ENCODE data around the gene TGFA. TPM values are rescaled to one million over a fixed set of nuclear protein-coding genes. Genes with fewer than 3 reads are reported as not detected.

The TGFA gene
- total and polyA plus RNA-seq, 2 experiments from 2014 or later = 1.4 to 6.5 TPM

DNA sequence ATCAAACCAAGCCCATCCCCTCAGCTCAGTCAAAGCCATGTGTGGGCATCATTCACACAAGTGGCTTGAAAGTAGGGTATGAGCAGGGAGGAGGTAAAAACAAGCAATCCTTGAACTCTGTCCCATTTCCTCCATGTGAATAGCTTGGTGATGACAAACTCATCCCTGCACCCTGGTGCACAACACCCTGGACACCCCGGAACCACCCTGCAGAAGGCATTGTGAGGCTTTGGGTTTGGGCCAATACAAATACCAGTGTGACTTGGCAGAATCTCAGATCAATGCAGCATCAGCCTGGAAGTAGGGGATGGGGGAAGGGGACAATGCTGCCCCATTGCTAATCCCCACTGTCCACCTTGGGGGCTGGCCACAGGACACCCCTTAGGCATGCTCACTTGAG is 28.6 kb downstream of the TGFA start:
- Histone ChIP-seq H3K9me2 (ENCODE audit: insufficient read depth) (peaks cover 8% of the 10 kb centered on the region; the same call in 1 of the 2 replicates), H3K36me3 (ENCODE audit: insufficient read depth) (no peaks in the 10 kb centered on the region), H3K27ac (ENCODE audit: low read depth) (no peak overlapping the region), H3K4me1 (ENCODE audit: insufficient read depth) (peaks cover 9% of the 10 kb centered on the region), H3K4me3 (no peak overlapping the region), H2AFZ (no peak overlapping the region), H4K20me1 (replicated peaks; ENCODE audit: insufficient read depth) (no peaks in the 10 kb centered on the region), H3K4me2 (no peak overlapping the region), H3K79me2 (replicated peaks; ENCODE audit: insufficient read depth) (no peaks in the 10 kb centered on the region), H3K27me3 (ENCODE audit: insufficient read depth) (no peaks in the 10 kb centered on the region), H3F3A (replicated peaks; ENCODE audit: low read depth) (no peaks in the 10 kb centered on the region)
- DNase-seq (ENCODE audit: low spot score) = no peak
- H3K4me3 Mint-ChIP-seq = no peak overlapping the region
- no peak for TF ChIP-seq ZNF331 (CRISPR knock-in tag; IDR thresholded peaks at IDR 0.05; ENCODE audit: low read depth)
- TF ChIP-seq NANOG (IDR thresholded peaks at IDR 0.05; ENCODE audit: borderline replicate concordance) = no peak
- no peak for TF ChIP-seq STAT1 (IDR thresholded peaks at IDR 0.05; ENCODE audit: unreplicated experiment)
- no peak for TF ChIP-seq ZNF114 (CRISPR knock-in tag; IDR thresholded peaks at IDR 0.05)
- TF ChIP-seq POLR2AphosphoS5 (IDR thresholded peaks at IDR 0.05; ENCODE audit: low read depth) = no peak
- TF ChIP-seq, protein P1, sequence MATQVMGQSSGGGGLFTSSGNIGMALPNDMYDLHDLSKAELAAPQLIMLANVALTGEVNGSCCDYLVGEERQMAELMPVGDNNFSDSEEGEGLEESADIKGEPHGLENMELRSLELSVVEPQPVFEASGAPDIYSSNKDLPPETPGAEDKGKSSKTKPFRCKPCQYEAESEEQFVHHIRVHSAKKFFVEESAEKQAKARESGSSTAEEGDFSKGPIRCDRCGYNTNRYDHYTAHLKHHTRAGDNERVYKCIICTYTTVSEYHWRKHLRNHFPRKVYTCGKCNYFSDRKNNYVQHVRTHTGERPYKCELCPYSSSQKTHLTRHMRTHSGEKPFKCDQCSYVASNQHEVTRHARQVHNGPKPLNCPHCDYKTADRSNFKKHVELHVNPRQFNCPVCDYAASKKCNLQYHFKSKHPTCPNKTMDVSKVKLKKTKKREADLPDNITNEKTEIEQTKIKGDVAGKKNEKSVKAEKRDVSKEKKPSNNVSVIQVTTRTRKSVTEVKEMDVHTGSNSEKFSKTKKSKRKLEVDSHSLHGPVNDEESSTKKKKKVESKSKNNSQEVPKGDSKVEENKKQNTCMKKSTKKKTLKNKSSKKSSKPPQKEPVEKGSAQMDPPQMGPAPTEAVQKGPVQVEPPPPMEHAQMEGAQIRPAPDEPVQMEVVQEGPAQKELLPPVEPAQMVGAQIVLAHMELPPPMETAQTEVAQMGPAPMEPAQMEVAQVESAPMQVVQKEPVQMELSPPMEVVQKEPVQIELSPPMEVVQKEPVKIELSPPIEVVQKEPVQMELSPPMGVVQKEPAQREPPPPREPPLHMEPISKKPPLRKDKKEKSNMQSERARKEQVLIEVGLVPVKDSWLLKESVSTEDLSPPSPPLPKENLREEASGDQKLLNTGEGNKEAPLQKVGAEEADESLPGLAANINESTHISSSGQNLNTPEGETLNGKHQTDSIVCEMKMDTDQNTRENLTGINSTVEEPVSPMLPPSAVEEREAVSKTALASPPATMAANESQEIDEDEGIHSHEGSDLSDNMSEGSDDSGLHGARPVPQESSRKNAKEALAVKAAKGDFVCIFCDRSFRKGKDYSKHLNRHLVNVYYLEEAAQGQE (IDR thresholded peaks at IDR 0.05; ENCODE audit: unreplicated experiment) = no peak
- TF ChIP-seq, protein P2, sequence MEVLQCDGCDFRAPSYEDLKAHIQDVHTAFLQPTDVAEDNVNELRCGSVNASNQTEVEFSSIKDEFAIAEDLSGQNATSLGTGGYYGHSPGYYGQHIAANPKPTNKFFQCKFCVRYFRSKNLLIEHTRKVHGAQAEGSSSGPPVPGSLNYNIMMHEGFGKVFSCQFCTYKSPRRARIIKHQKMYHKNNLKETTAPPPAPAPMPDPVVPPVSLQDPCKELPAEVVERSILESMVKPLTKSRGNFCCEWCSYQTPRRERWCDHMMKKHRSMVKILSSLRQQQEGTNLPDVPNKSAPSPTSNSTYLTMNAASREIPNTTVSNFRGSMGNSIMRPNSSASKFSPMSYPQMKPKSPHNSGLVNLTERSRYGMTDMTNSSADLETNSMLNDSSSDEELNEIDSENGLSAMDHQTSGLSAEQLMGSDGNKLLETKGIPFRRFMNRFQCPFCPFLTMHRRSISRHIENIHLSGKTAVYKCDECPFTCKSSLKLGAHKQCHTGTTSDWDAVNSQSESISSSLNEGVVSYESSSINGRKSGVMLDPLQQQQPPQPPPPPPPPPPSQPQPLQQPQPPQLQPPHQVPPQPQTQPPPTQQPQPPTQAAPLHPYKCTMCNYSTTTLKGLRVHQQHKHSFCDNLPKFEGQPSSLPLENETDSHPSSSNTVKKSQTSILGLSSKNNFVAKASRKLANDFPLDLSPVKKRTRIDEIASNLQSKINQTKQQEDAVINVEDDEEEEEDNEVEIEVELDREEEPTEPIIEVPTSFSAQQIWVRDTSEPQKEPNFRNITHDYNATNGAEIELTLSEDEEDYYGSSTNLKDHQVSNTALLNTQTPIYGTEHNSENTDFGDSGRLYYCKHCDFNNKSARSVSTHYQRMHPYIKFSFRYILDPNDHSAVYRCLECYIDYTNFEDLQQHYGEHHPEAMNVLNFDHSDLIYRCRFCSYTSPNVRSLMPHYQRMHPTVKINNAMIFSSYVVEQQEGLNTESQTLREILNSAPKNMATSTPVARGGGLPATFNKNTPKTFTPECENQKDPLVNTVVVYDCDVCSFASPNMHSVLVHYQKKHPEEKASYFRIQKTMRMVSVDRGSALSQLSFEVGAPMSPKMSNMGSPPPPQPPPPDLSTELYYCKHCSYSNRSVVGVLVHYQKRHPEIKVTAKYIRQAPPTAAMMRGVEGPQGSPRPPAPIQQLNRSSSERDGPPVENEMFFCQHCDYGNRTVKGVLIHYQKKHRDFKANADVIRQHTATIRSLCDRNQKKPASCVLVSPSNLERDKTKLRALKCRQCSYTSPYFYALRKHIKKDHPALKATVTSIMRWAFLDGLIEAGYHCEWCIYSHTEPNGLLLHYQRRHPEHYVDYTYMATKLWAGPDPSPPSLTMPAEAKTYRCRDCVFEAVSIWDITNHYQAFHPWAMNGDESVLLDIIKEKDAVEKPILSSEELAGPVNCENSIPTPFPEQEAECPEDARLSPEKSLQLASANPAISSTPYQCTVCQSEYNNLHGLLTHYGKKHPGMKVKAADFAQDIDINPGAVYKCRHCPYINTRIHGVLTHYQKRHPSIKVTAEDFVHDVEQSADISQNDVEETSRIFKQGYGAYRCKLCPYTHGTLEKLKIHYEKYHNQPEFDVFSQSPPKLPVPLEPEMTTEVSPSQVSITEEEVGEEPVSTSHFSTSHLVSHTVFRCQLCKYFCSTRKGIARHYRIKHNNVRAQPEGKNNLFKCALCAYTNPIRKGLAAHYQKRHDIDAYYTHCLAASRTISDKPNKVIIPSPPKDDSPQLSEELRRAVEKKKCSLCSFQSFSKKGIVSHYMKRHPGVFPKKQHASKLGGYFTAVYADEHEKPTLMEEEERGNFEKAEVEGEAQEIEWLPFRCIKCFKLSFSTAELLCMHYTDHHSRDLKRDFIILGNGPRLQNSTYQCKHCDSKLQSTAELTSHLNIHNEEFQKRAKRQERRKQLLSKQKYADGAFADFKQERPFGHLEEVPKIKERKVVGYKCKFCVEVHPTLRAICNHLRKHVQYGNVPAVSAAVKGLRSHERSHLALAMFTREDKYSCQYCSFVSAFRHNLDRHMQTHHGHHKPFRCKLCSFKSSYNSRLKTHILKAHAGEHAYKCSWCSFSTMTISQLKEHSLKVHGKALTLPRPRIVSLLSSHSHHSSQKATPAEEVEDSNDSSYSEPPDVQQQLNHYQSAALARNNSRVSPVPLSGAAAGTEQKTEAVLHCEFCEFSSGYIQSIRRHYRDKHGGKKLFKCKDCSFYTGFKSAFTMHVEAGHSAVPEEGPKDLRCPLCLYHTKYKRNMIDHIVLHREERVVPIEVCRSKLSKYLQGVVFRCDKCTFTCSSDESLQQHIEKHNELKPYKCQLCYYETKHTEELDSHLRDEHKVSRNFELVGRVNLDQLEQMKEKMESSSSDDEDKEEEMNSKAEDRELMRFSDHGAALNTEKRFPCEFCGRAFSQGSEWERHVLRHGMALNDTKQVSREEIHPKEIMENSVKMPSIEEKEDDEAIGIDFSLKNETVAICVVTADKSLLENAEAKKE (CRISPR knock-in tag; IDR thresholded peaks at IDR 0.05) = no peak
- TF ChIP-seq, protein P3, sequence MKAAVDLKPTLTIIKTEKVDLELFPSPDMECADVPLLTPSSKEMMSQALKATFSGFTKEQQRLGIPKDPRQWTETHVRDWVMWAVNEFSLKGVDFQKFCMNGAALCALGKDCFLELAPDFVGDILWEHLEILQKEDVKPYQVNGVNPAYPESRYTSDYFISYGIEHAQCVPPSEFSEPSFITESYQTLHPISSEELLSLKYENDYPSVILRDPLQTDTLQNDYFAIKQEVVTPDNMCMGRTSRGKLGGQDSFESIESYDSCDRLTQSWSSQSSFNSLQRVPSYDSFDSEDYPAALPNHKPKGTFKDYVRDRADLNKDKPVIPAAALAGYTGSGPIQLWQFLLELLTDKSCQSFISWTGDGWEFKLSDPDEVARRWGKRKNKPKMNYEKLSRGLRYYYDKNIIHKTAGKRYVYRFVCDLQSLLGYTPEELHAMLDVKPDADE (IDR thresholded peaks at IDR 0.05) = no peak
- TF ChIP-seq EZH2phosphoT487 (IDR thresholded peaks at IDR 0.05; ENCODE audit: unreplicated experiment) = no peak
- no peak for TF ChIP-seq EZH2 (IDR thresholded peaks at IDR 0.05; ENCODE audit: low read depth, unreplicated experiment)
- H3K4me1 Mint-ChIP-seq = peaks cover 24% of the 10 kb centered on the region
- no peaks in the 10 kb centered on the region for H3K36me3 Mint-ChIP-seq (ENCODE audit: low read depth)
- peaks cover 9% of the 10 kb centered on the region for H3K27me3 Mint-ChIP-seq (ENCODE audit: insufficient read depth, low read depth, poor library complexity)
- H3K9me3 Mint-ChIP-seq = no peaks in the 10 kb centered on the region
- ATAC-seq = no peak
- H3K27ac Mint-ChIP-seq = no peak overlapping the region
